K562 (cell line): Measurements from ENCODE around the gene DGCR8. TPM values are rescaled to one million over a fixed set of nuclear protein-coding genes. Genes with fewer than 3 reads are reported as not detected.

Experiments
- BCOR ChIP-seq: fragments of 450-650 bp; IDR thresholded peaks from 2 replicates; pipeline ENCODE4 v1.6.1; 2016
- CBX8 ChIP-seq: fragments of 200-600 bp; sonication (generic); IDR thresholded peaks from 2 replicates; pipeline ENCODE4 v1.6.1; 2012; ENCODE audit warnings: borderline replicate concordance, mixed run types, low read depth, mild to moderate bottlenecking, moderate library complexity, mixed read lengths, low read length, control low read depth, inconsistent platforms; ENCODE audit not compliant: poor library complexity, severe bottlenecking; ENCODE audit errors: extremely low read depth
- CTBP1 ChIP-seq: fragments of 450-650 bp; IDR thresholded peaks from 2 replicates; pipeline ENCODE4 v1.6.1; 2016; ENCODE audit warnings: borderline replicate concordance
- DPF2 ChIP-seq: fragments of 450-650 bp; IDR thresholded peaks from 2 replicates; pipeline ENCODE4 v1.6.1; 2016
- EP300 ChIP-seq: IDR thresholded peaks from 2 replicates; pipeline ENCODE4 v1.6.1; 2012; ENCODE audit warnings: low read length, improper control_type of control experiment
- NR3C1 ChIP-seq: sonication (generic); formaldehyde crosslinking; IDR thresholded peaks from 2 replicates; pipeline ENCODE4 v1.8.1; 2022; ENCODE audit warnings: missing genetic modification reagents
- RBM22 ChIP-seq: fragments of 200-400 bp; formaldehyde crosslinking; IDR thresholded peaks from 2 replicates; pipeline ENCODE4 v1.6.1; 2018; ENCODE audit warnings: low read length, low read depth; ENCODE audit not compliant: poor library complexity, severe bottlenecking
- U2AF2 ChIP-seq: fragments of 200-400 bp; formaldehyde crosslinking; optimal IDR thresholded peaks from 2 replicates; pipeline ENCODE3; 2017; ENCODE audit warnings: low read depth, mild to moderate bottlenecking, low read length
- ZNF133 ChIP-seq: fragments of 250-450 bp; sonication (Bioruptor Pico); IDR thresholded peaks from 2 replicates; pipeline ENCODE4 v1.4.0; 2020; ENCODE audit warnings: mild to moderate bottlenecking
- ZNF75A ChIP-seq: fragments of 450-650 bp; formaldehyde crosslinking; IDR thresholded peaks from 2 replicates; pipeline ENCODE4 v1.4.0; 2020; ENCODE audit warnings: mild to moderate bottlenecking
- polyA plus RNA-seq, 8 experiments: library from polyadenylated mRNA; depleted of rRNA in 4 of 8; stranded (reverse) in 5 of 8; unstranded in 3 of 8; fragments of >200 nt; fragmentation: Nextera tagmentation in 2 of 8; fragmentation: Illumina TruSeq in 1 of 8; extraction: Ambion mirVana in 2 of 8; extraction: Trizol in 1 of 8; gene quantifications; 2 replicates each; pipeline versions ENCODE4 v1.2.1 to v1.2.3, GENCODE V29; 2011 to 2014; ENCODE audit warnings: inconsistent platforms in 1 of 8, missing spikeins in 1 of 8
- total RNA-seq, 7 experiments: library from RNA; depleted of rRNA in 6 of 7; stranded (reverse); fragments of >200 nt in 6 of 7; fragmentation: Illumina TruSeq in 2 of 7; extraction: Trizol in 2 of 7; gene quantifications; 2 replicates each; pipeline versions ENCODE4 v1.2.1 to v1.2.3, GENCODE V29; 2011 to 2021; ENCODE audit warnings: low replicate concordance in 1 of 7
- TF ChIP-seq, protein P1 (sequence below), 3 experiments: fragments of 200-800 bp in 1 of 3; sonication (Bioruptor generic) in 1 of 3; sonication (generic) in 1 of 3; formaldehyde crosslinking in 1 of 3; IDR thresholded peaks; 2 replicates each; pipeline versions ENCODE4 v1.6.1 to v1.8.0; 2016 to 2022; ENCODE audit warnings: mild to moderate bottlenecking in 2 of 3, missing compliant biosample characterization in 2 of 3, missing genetic modification characterization in 2 of 3, missing genetic modification reagents in 1 of 3
- TF ChIP-seq, protein P2 (sequence below), 2 experiments: fragments of 450-650 bp in 1 of 2; sonication (generic) in 1 of 2; formaldehyde crosslinking; conservative IDR thresholded peaks; 2 replicates each; pipeline versions ENCODE4 v1.4.0 to v1.8.1; 2020 to 2022; ENCODE audit warnings: mild to moderate bottlenecking in 1 of 2, missing genetic modification reagents in 1 of 2
- TF ChIP-seq, protein P3 (sequence below): fragments of 450-650 bp; IDR thresholded peaks from 2 replicates; pipeline ENCODE4 v1.6.1; 2016; ENCODE audit warnings: mild to moderate bottlenecking
- TF ChIP-seq, protein P4 (sequence below), 2 experiments: fragments of 450-650 bp; IDR thresholded peaks; 2 replicates each; pipeline ENCODE4 v1.6.1; 2018; ENCODE audit warnings: mild to moderate bottlenecking in 2 of 2, low read depth in 1 of 2; ENCODE audit not compliant: partially characterized antibody in 2 of 2
- TF ChIP-seq, protein P5 (sequence below): sonication (generic); formaldehyde crosslinking; IDR thresholded peaks from 2 replicates; pipeline ENCODE4 v1.8.1; 2022; ENCODE audit warnings: missing genetic modification reagents

Gene DGCR8
- total and polyA plus RNA-seq, 9 of the 15 experiments (the other 6 are each of a cell fraction or from before 2014, with no cell fraction given): 5.9 to 144 (median 80.1) TPM

DNA sequence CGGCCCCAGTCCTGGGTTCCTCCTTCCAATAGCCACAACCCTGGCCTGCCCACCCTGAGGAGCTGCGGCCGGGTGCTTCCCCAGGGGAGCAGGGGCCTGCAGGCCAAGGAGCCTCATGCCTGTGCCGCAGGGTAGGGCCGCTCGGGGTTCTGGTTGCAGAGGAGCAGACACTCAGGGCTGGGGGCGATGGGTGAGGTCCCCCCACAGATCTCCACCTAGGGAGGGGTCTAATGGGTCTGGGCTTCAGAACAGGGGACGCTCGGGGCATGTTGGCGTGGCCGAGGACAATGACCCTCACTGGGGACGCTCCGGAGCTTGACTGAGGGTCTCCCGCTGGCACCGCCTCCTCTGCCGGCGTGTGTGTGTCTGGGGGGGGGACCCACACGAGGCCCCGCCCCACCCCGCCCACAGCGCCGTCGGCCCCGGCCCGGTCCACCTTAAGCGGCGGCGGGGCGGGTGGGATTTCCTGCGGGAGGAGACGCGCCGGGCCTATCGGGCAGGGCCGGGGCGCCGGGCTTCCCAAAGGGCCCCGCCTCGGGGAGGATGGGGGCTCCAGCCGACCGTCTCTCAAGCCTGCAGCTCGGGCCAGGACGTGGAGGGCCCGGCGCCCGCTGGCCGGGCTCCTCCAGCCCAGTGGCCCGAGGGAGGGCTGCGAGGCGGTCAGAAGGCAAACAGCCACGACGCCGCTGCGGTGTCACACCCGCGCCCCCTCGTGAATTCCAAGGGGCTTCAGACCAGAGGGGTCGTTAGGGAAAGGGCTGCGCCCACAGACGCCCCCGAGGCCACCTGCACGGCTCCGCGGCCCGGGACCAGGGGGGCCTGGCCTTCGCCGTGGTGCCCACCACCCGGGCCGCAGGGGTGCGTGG is 50.9 kb downstream of the DGCR8 start (continued):
- TF ChIP-seq CBX8 (no peak), EP300 (no peak), CTBP1 (peak; percentile 74), ZNF75A (CRISPR knock-in tag) (no peak), RBM22 (no peak), BCOR (0 out of 2 replicates have a peak, but pooled peaks have one; percentile 8), NR3C1 (CRISPR knock-in tag) (no peak), DPF2 (0 out of 2 replicates have a peak, but pooled peaks have one; percentile 24), ZNF133 (CRISPR knock-in tag) (peak; percentile 69; the same call in 1 of the 2 replicates), U2AF2 (no peak)
- TF ChIP-seq, protein P1, sequence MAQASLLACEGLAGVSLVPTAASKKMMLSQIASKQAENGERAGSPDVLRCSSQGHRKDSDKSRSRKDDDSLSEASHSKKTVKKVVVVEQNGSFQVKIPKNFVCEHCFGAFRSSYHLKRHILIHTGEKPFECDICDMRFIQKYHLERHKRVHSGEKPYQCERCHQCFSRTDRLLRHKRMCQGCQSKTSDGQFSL (CRISPR knock-in tag; IDR thresholded peaks at IDR 0.05): no peak
- TF ChIP-seq, protein P1 (tag; IDR thresholded peaks at IDR 0.05): peak in 1 of 2 experiments; percentile 96; a peak in 2 of 4 replicates
- TF ChIP-seq, protein P2, sequence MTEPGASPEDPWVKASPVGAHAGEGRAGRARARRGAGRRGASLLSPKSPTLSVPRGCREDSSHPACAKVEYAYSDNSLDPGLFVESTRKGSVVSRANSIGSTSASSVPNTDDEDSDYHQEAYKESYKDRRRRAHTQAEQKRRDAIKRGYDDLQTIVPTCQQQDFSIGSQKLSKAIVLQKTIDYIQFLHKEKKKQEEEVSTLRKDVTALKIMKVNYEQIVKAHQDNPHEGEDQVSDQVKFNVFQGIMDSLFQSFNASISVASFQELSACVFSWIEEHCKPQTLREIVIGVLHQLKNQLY (CRISPR knock-in tag; conservative IDR thresholded peaks at IDR 0.05): peak; percentile 11 to 59; a peak in 2 of 4 replicates
- TF ChIP-seq, protein P3, sequence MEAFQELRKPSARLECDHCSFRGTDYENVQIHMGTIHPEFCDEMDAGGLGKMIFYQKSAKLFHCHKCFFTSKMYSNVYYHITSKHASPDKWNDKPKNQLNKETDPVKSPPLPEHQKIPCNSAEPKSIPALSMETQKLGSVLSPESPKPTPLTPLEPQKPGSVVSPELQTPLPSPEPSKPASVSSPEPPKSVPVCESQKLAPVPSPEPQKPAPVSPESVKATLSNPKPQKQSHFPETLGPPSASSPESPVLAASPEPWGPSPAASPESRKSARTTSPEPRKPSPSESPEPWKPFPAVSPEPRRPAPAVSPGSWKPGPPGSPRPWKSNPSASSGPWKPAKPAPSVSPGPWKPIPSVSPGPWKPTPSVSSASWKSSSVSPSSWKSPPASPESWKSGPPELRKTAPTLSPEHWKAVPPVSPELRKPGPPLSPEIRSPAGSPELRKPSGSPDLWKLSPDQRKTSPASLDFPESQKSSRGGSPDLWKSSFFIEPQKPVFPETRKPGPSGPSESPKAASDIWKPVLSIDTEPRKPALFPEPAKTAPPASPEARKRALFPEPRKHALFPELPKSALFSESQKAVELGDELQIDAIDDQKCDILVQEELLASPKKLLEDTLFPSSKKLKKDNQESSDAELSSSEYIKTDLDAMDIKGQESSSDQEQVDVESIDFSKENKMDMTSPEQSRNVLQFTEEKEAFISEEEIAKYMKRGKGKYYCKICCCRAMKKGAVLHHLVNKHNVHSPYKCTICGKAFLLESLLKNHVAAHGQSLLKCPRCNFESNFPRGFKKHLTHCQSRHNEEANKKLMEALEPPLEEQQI: no peak
- TF ChIP-seq, protein P4, sequence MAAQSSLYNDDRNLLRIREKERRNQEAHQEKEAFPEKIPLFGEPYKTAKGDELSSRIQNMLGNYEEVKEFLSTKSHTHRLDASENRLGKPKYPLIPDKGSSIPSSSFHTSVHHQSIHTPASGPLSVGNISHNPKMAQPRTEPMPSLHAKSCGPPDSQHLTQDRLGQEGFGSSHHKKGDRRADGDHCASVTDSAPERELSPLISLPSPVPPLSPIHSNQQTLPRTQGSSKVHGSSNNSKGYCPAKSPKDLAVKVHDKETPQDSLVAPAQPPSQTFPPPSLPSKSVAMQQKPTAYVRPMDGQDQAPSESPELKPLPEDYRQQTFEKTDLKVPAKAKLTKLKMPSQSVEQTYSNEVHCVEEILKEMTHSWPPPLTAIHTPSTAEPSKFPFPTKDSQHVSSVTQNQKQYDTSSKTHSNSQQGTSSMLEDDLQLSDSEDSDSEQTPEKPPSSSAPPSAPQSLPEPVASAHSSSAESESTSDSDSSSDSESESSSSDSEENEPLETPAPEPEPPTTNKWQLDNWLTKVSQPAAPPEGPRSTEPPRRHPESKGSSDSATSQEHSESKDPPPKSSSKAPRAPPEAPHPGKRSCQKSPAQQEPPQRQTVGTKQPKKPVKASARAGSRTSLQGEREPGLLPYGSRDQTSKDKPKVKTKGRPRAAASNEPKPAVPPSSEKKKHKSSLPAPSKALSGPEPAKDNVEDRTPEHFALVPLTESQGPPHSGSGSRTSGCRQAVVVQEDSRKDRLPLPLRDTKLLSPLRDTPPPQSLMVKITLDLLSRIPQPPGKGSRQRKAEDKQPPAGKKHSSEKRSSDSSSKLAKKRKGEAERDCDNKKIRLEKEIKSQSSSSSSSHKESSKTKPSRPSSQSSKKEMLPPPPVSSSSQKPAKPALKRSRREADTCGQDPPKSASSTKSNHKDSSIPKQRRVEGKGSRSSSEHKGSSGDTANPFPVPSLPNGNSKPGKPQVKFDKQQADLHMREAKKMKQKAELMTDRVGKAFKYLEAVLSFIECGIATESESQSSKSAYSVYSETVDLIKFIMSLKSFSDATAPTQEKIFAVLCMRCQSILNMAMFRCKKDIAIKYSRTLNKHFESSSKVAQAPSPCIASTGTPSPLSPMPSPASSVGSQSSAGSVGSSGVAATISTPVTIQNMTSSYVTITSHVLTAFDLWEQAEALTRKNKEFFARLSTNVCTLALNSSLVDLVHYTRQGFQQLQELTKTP (IDR thresholded peaks at IDR 0.05; ENCODE audit: low read depth in 1 of 2, partially characterized antibody in 2 of 2): no peak
- TF ChIP-seq, protein P5, sequence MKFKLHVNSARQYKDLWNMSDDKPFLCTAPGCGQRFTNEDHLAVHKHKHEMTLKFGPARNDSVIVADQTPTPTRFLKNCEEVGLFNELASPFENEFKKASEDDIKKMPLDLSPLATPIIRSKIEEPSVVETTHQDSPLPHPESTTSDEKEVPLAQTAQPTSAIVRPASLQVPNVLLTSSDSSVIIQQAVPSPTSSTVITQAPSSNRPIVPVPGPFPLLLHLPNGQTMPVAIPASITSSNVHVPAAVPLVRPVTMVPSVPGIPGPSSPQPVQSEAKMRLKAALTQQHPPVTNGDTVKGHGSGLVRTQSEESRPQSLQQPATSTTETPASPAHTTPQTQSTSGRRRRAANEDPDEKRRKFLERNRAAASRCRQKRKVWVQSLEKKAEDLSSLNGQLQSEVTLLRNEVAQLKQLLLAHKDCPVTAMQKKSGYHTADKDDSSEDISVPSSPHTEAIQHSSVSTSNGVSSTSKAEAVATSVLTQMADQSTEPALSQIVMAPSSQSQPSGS: no peak
